H54 (cell line): ENCODE results near the gene TPRN.

ENCODE experiments used
- DNase-seq: peaks from one replicate; pipeline ENCODE4 v3.0.0; 2011; ENCODE audit warnings: low spot score, mixed read lengths; ENCODE audit not compliant: insufficient read length
- FAIRE-seq: peaks from 3 replicates; lab custom pipeline; 2011; peaks lifted over from hg19 to GRCh38; lab: Jason Lieb, UNC
- POLR2A ChIP-seq: IDR thresholded peaks from 2 replicates; pipeline ENCODE4 v1.6.1; 2011; ENCODE audit warnings: low read depth, mild to moderate bottlenecking, low read length

TPRN gene

DNA sequence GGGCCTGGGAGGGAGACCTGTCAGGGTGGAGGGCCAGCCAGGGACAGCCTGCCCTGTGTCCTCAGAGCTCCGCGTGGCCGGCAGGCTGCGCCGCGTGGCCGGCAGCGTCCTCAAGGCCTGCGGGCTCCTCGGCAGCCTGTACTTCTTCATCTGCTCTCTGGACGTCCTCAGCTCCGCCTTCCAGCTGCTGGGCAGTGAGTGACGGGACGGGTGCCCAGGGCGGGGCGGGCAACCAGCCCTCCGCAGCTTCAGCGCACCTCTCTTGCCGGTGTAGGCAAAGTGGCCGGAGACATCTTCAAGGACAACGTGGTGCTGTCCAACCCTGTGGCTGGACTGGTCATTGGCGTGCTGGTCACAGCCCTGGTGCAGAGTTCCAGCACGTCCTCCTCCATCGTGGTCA is 32.0 kb upstream of the TPRN start:
- TF ChIP-seq POLR2A, result no peak
- no peak for DNase-seq
- no peak for FAIRE-seq

DNA sequence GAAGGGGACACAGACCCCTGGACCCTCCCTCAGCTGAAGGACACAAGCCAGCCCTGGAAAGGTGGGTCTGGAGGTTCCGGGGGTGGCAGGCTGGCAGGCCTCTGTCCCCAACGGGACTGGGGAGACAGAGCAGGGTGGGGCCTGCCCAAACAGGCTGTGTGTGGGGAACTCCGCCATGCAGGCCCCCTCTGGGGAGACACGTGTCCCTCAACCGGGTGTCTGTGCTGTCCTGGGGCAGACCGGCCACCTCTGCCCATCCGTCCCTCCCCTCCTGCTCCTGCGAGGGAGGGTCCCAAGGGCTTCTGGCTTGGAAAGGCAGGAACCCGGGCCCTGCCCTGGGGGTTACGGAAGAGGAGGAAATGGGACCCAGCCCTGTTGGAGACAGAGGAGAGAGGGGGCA is 31.6 kb upstream of the TPRN start:
- FAIRE-seq (no peak), DNase-seq (no peak)
- no peak for TF ChIP-seq POLR2A

- TF ChIP-seq POLR2A, result no peak
- DNase-seq (no peak), FAIRE-seq (no peak)
Observed at GRCh38 chr9:137231372-137232039, 31.0 kb upstream of the TPRN start.

DNA sequence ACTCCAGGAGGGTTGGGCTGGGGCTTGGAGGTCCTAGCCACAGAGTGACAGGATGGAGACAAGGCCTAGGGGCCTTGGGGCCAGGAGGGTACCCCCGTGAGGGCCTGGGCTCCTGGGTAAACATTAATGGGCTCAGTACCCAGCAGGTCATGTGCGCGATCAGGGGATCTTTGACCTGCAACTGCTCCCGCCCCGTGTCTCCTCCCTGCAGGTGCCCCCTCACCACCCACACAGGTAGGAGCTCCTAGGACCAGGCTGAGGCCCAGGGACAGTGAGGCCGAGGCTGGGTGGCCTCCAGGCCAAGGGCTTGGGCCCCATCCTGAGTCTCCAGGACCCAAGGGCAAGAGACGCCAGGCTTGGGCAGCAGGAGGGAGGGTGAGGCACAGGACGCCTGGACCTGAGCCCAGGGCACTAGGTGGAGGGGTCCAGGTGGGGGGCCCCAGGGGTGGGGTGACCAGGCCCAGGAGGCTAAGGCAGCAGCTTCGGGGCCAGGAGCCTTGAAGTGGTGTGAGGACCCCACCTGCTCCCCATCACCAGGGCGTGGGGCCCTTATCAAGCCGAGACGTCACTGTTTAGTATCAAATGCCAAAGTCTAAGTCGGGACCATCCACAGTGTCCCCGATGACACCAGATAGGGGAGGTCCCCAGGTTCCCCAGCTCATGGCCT is 30.3 kb upstream of the TPRN start, which contains the start of gene SLC34A3:
TSS of gene SLC34A3 (plus strand) at position 197 of the 667 bp plus-strand sequence. CDS start 802 bp downstream, outside the sequence.
- no peak for TF ChIP-seq POLR2A
- DNase-seq (no peak), FAIRE-seq (no peak)

- no peak for FAIRE-seq
- TF ChIP-seq POLR2A, result no peak
- DNase-seq, result peak; percentile 69
Observed at GRCh38 chr9:137229903-137230704, 29.6 kb upstream of the TPRN start.

- FAIRE-seq (no peak), DNase-seq (no peak)
- TF ChIP-seq POLR2A, result 0 out of 2 replicates have a peak, but pooled peaks have one; percentile 15
Observed at GRCh38 chr9:137228968-137229896, 28.7 kb upstream of the TPRN start.

DNA sequence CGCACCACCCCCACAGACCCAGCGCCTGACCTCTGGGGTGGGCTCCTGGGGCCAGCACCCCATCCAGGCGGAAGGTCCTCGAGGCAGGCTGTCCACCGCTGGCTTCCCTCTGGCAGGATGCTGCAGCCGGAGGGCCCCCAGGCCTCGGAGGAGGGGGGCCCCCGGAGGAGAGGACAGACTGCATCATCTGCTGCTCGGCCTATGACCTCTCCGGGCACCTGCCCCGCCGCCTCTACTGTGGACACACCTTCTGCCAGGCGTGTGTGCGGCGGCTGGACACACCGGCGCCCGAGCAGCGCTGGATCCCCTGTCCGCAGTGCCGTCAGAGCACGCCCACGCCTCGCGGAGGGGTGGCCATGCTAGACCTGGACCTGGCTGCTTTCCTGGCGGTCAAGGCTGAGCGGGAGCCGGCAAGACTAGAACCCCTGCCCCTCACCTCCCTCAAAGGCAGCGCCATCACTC is 28.0 kb upstream of the TPRN start:
- DNase-seq, result no peak
- no peak for FAIRE-seq
- TF ChIP-seq POLR2A, result no peak

DNA sequence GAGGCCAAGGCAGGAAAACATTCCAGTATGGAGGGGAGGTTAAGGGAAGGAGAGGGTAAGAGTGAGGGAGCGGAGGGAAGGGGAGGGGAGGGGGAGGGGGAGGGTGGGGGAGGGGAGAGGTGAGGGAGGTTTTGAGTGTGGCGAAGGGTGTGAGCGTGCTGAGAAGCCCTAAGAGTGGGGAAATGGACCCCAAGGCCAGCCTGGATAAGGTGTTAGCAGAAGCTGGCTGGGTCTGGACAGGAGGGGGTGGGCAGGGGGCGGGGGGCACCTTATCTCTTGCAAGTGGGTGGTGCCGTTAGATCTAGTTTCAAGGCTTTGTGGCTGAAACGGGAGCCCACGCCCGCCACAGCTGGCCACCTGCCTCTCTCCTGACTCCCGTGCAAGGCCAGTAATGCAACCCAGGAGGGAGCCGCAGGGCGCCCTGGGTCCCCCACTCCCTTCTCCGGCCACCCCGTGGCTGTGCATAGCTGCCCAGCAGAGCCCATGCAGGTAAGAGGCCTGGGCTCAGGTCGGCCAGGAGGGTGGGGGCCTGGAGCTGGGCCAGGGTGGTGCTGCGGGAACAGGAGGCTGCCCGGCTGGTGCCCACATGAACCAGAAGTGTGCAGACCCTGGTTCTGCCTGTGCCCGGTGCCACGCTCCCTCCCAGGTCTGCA is 27.4 kb upstream of the TPRN start:
- FAIRE-seq (no peak), DNase-seq (no peak)
- TF ChIP-seq POLR2A, result no peak

DNA sequence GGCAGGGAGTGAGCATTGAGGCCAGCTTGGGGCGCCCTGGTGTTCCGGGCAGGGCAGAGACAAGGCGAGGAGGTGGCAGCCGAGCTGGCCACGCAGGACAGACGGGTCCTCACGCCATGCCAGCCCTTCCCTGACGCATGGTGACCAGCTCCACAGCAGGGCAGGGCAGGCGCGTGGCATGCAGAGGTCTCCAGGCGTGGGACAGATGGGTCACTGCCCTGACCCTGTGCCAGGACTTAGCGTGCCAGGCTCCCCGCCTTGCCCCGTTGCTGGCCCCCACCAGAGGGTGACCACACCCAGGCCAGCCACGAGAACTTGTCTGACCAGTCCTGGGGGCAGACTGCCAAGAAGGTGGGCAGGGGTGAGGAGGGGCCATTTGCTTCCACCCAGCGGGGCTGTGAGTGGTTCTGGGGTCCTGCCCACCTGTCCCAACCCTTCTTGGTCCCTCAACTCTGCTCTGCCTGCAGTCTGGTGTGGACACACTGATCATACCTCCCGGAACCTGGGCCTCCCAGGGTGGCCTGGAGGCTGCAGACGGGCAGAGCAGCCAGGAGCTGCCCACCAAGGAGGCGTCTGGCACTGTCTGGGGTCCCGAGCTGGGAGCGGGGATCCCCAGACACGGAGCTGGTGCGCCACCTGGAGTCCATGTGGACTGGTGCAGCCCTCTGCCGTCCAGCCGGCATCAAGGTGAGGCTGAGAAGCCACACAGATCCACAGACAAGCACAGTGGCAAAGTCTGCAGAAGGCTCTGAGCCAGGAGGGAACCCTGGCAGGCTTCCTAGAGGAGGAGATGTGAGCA is 26.7 kb upstream of the TPRN start, which contains the start of gene RNF224:
TSS of gene RNF224 (plus strand) at position 449 of the 799 bp plus-strand sequence. CDS start 834 bp downstream, outside the sequence.
- peak; percentile 98 for DNase-seq
- TF ChIP-seq POLR2A, result no peak
- FAIRE-seq, result peak; percentile 80

DNA sequence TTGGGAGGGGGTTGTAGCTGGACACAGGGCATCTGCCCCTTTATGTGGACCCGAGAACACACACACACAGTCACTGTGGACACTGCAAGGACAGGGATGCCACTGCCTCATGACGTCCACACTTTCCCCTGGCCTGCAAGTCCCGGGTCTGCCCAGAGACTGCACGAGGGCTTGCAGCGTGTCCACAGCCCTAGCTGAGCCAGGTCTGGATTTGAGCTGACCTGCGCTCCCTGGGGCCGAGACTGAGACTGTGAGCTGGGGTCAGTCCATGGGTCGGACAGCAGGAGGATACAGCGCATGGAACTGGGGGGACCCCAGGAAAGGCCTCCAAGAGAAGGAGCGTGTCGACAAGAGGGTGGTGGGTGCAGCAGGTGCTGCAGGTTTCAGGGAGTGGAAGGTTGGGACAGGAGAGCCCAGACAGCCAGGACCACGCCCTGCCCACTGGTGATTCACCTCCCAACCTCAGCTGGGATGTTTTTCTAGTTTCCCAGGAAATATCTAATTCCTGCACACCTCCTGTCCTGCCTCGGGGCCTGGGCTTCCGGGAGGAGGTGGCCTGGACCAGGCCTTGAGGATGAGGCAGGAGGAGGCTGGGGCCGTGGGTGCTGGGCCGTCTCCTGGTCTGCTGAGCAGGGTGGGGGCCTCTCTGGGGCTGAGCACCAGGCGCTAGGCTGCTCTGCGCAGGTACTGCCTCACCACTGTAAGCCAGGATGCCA is 26.0 kb upstream of the TPRN start:
- DNase-seq (peak; percentile 99), FAIRE-seq (peak; percentile 91)
- no peak for TF ChIP-seq POLR2A

DNA sequence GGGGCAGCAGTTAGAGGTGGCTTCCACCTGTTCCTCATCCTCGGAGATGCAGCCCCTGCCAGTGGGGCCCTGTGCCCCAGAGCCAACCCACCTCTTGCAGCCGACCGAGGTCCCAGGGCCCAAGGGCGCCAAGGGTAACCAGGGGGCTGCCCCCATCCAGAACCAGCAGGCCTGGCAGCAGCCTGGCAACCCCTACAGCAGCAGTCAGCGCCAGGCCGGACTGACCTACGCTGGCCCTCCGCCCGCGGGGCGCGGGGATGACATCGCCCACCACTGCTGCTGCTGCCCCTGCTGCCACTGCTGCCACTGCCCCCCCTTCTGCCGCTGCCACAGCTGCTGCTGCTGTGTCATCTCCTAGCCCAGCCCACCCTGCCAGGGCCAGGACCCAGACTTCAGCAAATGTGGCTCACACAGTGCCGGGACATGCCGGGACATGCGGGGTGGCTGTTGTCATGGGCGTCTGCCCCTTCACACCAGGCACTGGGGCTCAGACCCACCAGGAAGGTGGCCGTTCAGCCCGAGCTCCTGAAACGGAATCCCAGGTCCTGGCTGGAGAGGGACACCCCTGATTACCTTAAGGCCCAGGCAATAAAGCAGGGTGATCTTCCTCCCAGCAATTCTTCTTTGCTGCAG is 25.3 kb upstream of the TPRN start:
- TF ChIP-seq POLR2A, result no peak
- FAIRE-seq (no peak), DNase-seq (no peak)
